ENCODE measurements around the gene PTPRC.

DNA sequence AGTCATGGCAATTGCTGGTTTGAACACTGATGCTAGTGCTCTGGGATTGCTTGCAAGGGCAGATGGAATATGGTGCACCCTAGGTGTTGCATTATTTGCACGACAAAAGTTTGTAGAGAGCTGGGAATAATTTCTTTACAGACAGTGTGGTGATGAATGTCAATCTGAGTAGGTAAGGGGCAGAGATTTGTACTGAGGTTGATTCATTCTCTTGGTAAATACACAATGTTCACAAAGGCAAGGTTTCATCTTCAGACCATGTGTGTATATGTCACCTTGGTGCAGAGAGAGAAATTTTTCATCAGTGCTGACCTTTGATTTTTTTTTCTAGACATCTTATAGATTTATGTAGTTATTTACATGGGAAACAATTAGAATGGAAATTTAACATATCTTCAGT lies 5.0 kb downstream of the PTPRC start:
- TF ChIP-seq POLR2A (IDR thresholded peaks at IDR 0.05) (no peak), POLR2AphosphoS5 (IDR thresholded peaks at IDR 0.05) (no peak)
- TF ChIP-seq, protein P1, sequence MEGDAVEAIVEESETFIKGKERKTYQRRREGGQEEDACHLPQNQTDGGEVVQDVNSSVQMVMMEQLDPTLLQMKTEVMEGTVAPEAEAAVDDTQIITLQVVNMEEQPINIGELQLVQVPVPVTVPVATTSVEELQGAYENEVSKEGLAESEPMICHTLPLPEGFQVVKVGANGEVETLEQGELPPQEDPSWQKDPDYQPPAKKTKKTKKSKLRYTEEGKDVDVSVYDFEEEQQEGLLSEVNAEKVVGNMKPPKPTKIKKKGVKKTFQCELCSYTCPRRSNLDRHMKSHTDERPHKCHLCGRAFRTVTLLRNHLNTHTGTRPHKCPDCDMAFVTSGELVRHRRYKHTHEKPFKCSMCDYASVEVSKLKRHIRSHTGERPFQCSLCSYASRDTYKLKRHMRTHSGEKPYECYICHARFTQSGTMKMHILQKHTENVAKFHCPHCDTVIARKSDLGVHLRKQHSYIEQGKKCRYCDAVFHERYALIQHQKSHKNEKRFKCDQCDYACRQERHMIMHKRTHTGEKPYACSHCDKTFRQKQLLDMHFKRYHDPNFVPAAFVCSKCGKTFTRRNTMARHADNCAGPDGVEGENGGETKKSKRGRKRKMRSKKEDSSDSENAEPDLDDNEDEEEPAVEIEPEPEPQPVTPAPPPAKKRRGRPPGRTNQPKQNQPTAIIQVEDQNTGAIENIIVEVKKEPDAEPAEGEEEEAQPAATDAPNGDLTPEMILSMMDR (IDR thresholded peaks at IDR 0.05): no peak
